ENCODE measurements around the gene CLCN7.

CLCN7 gene

DNA sequence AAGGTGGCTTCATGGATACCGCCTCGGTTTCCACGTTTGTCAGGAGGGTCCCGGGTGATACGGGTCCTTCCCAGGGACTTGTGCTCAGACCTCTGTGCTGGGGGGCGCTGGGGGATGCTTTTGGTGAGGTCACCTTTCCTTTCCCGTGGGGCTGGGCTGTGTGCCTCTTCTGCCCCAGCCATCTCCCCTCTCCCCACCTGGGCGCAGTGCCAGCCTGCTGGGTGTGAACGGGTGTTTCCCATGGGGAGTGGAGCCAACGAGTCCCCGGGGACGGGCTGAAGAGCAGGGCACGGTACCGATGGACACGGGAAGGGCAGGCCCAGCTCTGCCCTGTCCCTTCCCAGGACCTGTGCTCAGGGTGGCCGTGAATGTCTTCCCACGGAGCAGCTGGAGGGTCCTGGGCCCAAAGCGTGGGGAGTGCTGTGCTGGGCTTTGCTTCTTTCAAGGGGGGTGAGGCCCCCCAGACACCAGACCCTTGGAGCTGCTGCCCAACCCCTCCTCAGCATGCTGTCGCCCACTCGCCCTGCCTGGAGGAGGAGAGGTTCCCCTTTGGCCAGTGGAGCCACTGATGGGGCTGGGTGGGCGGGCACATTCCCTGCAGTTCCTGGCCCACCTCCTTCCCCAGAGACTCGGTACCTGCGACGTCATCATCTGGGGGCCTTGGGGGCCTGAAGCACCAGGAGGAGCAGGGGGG is 33.8 kb upstream of the CLCN7 start:
- no peak for DNase-seq (ENCODE audit: low read depth)
- TF ChIP-seq, protein P1, sequence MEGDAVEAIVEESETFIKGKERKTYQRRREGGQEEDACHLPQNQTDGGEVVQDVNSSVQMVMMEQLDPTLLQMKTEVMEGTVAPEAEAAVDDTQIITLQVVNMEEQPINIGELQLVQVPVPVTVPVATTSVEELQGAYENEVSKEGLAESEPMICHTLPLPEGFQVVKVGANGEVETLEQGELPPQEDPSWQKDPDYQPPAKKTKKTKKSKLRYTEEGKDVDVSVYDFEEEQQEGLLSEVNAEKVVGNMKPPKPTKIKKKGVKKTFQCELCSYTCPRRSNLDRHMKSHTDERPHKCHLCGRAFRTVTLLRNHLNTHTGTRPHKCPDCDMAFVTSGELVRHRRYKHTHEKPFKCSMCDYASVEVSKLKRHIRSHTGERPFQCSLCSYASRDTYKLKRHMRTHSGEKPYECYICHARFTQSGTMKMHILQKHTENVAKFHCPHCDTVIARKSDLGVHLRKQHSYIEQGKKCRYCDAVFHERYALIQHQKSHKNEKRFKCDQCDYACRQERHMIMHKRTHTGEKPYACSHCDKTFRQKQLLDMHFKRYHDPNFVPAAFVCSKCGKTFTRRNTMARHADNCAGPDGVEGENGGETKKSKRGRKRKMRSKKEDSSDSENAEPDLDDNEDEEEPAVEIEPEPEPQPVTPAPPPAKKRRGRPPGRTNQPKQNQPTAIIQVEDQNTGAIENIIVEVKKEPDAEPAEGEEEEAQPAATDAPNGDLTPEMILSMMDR (IDR thresholded peaks at IDR 0.05; ENCODE audit: low read depth, low read length, missing control alignments), result no peak
- H3K4me3 ChIP-seq (ENCODE audit: low read depth, low read length), result no peak overlapping the region

DNA sequence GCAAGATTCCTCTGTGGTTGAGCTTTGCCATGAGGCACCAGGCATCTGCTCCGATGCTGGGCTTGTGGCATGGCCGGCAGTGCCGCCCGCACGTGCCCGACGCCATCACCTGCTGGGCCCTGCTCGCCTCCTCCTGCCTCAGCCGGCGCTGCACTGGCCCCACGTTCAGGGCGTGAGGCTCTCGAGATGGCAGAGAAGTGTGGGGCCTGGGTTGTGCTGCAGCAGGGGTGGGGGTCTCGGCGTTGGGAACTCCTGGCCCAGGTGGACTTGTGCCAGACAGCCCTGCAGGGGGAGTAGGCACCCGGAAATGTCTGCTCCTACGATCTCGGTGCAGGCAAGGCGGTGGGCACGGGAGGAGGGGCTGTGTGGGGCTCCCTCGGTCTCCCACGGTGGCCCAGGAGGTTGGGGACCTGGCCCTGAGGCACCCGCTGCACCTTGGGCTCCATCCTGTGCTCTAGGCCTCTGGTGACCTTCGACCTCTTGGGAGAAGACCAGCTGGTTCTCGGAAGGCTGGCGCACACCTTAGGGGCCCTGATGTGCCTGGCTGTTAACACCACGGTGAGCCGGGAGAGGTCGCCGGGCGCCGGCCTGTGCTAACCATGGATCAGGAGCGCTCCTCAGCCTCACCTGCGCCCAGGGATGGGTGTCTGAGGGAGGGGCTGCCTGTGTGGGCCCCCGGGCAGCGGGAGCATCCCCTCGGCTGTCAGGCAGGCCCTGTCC is 31.8 kb upstream of the CLCN7 start:
- DNase-seq (ENCODE audit: low read depth), result no peak
- TF ChIP-seq, protein P1 (IDR thresholded peaks at IDR 0.05; ENCODE audit: low read depth, low read length, missing control alignments), result no peak
- no peak overlapping the region for H3K4me3 ChIP-seq (ENCODE audit: low read depth, low read length)

DNA sequence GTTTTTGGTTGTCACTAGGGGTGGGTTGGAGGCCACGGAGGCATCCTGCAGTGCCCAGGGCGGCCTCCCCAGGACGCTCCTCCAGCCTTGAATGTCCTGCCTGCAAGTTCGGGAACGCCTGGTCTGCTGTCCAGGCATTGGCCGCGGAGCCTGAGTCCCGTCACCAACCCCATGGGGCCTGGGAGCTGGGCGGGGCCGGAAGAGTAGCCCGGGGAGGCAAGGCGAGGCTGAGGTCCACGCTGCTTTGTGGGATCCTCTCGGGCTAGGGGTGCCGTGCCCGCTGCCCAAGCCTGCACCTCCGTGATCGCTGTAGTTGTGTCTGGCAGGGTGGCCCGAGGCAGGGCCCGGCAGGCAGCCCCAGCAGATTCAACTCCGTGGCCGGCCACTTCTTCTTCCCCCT is 31.1 kb upstream of the CLCN7 start:
- no peak overlapping the region for H3K4me3 ChIP-seq (ENCODE audit: low read depth, low read length)
- no peak for DNase-seq (ENCODE audit: low read depth)
- TF ChIP-seq, protein P1 (IDR thresholded peaks at IDR 0.05; ENCODE audit: low read depth, low read length, missing control alignments), result no peak

DNA sequence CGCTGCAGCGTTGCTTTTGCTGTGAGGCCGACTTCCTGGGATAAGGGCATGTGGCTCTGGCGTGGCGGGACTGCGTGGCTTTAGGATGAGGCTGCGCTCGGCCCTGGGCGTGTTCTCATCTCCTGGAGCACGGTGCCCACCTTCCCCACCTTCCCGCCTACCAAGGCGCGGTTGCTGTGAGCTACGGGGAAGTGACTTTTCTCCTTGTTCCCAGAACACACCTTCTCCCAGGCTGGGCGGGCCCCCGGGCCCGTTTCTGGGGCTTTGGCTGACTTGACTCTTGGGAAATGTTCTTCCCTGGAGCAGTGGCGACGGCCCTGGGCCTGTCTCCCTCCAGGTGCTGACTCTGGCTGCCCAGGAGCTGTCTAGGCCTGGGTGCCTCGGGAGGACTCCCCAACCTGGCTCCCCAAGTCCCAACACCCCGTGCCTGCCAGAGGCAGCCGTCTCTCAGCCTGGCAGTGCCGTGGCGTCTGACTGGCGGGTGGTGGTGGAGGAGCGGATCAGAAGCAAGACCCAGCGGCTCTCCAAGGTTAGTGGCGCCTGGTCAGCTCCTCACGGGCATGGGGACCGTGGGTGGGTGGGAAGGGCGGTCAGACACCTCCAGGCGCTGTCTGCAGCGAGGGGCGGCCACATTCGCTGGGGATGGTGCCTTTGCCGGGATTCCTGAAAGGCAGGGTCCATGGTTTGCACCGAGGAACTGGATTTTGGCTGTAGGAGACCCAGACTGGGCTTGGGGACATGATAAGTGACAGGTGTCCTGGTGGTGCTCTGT is 30.4 kb upstream of the CLCN7 start:
- no peak for DNase-seq (ENCODE audit: low read depth)
- no peak overlapping the region for H3K4me3 ChIP-seq (ENCODE audit: low read depth, low read length)
- TF ChIP-seq, protein P1 (IDR thresholded peaks at IDR 0.05; ENCODE audit: low read depth, low read length, missing control alignments), result no peak

DNA sequence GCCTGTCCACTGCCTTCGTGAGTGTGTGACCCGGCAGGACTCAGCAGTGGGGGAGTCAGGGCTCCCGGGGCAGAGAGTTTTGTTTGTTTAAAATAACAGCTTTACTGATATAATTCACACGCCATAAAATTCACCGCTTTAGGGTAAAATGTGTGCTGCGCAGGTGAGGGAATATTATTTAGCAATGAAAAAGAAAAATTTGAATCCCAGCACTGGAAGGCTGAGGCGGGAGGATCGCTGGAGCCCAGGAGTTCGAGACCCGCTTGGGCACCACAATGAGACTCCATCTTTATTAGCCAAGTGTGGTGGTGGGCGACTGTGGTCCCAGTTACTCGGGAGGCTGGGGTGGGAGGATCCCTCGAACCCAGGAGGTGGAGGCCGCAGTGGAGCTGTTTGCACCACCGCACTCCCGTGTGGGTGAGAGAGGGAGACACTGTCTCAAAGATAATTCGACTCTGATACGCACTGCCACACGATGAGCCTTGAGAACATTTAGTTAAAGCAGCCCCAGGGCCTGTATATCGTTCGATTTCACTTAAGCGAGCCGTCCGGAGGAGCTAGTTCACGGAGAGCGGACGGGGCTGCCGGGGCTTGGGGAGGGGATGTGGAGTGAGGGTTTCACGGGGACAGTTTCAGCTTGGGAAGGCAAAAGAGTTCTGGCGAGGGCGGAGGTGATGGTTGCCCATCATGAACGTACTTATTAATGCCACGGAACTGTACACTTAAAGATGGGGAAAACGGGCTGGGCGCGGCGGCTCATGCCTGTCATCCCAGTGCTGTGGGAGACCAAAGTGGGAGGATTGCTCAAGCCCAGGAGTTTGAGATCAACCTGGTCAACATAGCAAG is 28.5 kb upstream of the CLCN7 start:
- TF ChIP-seq, protein P1 (IDR thresholded peaks at IDR 0.05; ENCODE audit: low read depth, low read length, missing control alignments), result no peak
- DNase-seq (ENCODE audit: low read depth), result no peak
- no peak overlapping the region for H3K4me3 ChIP-seq (ENCODE audit: low read depth, low read length)
